ENCODE data around the gene NUDT8.
"Not testable (repeated sequence)": the region's sequence is repeated elsewhere in the genome, so short reads cannot be mapped to it uniquely, and the experiment has no call there.

Gene NUDT8

GRCh38 chr11:67641338-67642172 lies 11.8 kb upstream of the NUDT8 start:
- DNase-seq, result no peak

GRCh38 chr11:67640758-67641337 lies 11.1 kb upstream of the NUDT8 start:
- DNase-seq, result no peak

DNA sequence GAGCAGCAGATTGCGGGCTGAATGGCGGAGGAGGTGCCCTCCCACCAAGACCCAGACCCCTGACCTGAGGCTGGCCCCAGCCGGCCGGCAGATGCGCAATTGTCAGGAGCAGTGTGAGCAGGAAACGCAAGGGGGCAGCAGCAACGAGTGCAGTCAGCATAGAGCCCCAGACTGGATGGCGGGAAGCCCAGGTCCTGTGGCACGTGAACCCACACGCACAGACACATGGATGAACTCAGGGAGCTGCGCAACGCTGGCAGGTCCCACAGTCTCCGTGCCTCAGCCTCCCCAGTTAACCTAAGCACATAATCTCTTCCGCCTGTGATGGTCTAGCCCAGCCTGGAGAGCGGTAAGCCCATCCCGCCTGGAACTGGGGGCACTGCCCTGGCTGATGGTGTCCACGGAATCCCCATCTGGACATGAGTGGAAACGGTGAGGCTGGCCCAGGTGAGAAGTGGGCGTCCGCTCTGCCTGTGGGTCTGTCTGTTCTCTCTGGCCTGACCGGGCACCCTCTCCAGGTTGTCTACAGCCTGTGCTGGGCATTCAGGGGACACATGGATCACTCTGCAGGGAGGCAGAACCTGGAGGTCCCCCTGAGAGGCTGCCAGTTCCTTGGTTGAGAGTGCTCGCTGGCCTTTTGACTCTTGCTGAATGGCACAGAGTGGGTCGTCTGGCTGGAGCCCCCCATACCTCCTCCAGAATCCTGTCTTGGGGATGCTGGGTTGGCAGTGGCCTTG lies 10.5 kb upstream of the NUDT8 start:
- DNase-seq, result peak; percentile 51 to 53

DNA sequence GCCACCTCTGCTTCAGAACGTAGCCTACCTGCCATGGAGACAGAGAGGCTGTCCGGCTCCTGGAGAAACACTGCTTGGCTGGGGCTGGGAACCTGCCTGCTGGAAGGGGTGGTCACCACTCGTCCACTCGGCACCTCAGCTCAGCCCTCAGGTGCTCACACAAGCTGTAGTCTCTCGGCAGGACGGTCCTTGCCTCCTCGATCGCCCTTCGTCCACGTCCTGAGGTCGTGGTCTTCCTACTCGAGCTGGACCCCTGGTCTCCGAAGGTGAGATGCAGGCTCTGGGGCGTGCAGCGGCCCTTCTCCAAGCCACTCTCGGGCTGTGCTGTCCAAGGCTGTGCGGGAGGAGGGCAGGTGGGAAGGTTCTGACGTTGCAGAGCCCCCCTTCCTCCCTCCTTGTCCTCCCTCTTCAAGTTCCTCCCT lies 9.7 kb upstream of the NUDT8 start, which contains the start of gene TBX10:
TBX10 (minus strand) TSS at position 326 of the 422 bp plus-strand sequence; CDS start at position 35, 291 bp downstream.
- DNase-seq, result no peak

DNA sequence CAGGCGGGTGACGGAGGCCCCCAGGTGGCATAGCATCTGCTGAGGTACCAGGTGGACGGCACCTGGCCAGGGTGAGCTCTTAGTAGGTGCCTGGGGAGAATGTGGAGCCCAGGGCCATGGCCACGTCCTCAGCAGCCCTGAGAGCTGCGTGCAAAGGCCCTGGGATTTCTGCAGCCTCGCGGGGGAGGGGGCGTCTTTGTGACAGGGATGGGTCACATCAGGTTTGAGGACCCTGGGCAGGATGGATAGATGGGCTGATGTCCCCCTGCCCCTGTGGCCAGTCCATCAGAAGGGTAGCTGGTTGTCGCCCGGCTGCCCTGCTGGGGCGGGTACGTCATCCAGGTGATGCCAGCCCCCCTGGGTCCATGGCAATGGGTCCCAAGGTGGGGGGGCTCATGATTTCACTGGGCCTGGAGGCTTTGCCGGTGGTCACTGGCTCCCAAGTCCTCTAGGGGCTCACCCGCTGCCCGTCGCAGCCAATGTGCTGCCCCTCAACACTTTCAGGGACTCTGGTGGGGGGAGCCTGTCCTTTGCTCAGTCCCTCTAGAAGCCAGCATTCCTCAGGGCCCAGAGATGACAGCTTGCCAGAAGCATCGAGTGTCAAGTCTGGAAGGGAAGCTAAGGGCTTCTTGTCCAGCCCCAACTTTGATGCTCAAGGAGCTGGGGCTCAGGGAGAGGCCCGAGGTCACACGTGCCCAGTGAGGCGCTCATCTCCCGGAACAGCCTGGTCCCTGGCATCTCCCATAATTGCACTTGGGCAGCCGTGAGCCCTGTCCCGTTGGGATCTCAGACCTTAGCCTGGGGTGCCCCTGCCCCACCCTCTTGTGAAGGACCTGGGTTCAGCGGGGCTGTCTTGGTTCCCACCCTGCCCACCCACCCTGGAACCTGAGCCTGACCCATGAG lies 9.0 kb upstream of the NUDT8 start:
- DNase-seq, result no peak

GRCh38 chr11:67637441-67637840 lies 7.7 kb upstream of the NUDT8 start:
- not testable (repeated sequence) for DNase-seq

DNA sequence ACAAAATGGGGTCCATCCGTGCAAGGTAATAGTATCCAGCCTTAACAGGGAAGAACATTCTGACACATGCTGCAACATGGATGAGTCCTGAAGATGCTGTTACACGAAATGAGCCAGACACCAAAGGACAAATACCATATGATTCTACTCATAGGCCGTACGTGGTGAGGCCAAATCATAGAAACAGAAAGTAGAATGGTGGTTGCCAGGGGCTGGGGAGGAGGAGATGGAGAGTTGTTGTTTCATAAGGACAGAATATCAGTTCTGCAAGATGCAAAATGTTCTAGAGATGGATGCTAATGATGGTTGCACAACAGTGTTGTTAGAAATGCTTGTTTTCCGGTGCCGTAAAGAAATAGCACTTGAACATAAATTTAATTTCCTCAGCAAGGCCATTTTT lies 7.2 kb upstream of the NUDT8 start:
- no peak for DNase-seq

DNA sequence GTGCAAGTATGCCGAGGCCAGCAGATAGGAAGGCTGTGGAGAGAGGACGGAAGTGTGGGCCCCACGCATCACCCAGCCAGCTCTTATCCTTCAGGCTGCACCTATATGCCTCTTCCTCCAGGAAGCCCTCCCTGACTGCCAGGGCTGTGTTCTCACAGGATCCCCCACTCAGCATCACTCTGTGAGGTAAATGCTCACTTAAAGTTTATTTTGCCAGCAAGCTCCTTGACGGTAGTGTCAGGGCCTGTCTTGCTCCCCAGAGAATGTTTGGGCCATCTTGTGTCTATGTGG lies 5.4 kb upstream of the NUDT8 start:
- DNase-seq, result no peak

GRCh38 chr11:67634366-67635230 lies 4.9 kb upstream of the NUDT8 start:
- no peak for DNase-seq

DNA sequence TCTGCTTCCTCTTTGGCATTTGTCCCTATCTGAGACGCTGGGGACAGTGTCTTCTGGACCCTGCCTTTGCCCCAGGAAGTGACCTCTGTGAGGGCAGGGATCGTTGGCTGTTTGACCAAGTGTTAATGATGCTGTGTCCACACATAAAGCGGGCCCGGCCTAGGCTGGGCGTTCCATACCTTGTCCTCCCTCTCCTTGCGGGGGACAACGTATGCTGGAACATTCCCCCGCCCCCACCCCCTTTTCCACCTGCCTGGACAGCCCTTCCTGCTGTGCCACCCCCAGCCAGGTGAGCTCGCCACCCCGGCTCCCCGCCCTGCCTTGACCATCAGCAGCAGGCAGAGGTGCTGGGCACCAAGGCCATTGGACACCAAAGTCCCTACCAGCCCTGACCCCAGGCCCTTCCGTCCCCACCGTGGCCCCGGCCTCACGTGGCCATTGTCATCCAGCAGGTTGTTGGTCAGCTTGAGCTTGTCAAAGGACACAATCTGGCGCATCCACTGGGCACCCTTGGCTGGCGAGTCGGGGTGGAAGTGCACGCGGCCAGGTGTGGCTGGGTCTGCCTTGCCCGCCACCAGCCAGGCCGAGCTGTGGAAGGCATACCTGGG lies 4.1 kb upstream of the NUDT8 start:
- no peak for DNase-seq

DNA sequence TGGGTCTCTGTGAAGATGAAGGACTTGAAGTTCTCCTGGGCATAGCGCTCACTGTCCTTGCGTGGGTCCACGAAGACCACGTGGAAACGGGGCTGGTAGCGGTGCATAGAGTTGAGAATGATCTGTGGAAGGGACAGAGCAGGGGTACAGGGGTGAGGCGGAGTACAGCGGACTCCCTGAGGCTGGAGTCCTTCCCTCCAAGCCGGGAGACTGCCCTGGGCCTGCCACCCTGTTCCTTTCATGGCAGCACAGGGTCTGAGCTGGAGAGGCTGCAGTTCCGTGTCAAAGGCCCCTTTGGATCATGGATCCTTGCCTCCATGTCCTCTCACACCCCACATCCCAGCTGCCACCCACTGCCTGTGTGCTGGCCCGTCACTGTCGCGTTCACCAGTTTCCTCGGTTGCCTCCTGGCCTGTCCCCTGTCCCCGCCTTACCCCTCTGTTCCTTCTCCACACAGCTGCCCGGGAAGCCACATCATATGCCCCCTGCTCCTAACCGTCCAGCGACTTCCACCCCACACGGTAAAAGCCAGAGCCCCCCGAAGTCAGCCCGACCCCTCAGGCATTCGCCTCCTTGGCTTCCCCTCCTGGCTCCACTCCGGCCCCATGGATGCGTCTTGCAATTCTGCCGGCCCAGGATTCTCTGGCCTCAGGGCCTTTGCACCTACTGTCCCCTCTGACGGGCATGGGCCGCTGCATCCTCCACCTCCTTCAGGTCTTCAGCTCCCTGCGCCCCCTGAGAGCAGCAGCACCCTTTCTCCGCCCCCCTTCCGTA lies 3.4 kb upstream of the NUDT8 start:
- no peak for DNase-seq

DNA sequence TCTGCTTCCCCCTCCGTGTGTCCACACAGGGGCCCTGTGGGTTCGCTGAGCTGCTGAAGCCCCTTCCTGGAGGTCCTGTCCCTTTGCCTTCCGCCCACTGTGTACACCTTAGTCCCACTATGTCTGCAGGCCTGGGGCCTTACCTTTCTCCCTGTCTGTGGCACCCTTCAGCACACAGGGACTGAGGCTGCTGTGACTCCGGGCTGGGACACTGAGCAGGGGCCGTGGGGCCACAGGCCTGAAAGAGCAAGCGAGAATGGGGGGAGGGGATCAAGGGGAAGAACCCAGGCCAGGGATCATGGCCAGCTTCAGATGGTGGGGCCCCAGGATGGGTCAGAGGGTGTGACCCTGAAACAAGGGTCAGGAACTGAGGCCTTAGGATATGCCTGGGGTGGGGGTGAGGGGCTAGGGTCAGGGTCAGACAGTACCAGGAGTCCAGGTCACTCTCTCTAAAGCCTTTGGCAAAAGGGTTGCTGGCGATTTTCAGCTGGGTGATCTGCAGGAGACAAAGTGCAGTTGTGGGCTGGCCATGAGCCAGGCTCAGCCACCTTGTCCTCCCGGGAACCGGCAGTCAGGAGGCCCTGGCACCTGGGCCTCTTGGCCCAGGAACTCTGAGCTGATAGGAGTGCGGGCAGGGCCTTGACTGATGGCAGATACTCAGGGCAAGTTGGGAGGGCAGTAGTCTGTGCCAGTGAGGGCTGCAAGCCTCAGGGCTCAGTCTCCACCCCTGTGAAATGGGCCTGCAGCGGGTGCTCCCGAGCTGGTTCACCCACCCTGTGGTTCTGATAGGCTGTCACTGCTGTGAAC lies 2.6 kb upstream of the NUDT8 start:
- DNase-seq, result no peak

- no peak for DNase-seq
Measured at GRCh38 chr11:67631853-67632174, 2.1 kb upstream of the NUDT8 start.

DNA sequence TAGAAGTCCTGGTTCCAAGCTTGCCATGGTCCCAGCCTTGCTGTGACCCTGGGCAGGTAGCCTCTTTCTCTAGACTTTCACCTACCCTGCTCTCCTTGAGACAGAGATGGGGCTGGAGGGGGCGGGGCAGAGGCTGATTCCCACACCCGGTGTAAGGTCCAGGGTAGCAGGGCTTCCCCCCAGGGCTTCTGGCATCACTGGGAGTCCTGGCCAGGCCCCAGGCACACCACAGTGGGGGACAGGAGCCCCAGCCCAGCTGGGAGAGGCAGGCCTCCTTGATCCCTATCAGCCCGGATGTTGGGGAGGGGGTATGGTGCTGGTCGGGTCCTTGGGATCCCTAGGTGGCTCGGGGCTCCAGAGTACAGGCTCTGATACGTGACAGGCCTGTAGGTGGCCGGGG lies 1.7 kb upstream of the NUDT8 start:
- DNase-seq, result no peak

DNA sequence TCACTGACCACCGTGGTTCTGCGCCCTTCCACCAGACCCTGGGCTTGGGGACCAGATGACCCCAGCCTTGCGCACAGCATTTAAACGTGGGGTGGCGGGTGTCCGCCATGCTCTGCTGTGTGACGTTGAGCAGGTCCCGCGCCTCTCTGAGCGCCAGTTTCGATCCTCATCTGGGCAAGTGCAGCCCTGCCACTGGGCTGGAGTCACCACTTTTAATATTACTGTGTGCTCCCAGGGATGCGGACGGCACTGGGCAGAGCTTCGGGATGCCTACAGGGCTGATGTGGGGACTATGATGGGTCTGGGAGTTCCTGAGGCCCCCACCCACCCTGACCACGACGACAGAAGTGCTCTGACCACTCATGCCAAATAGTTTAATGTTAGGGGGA lies 1.2 kb upstream of the NUDT8 start:
- no peak for DNase-seq

GRCh38 chr11:67630228-67630942 lies 648 bp upstream of the NUDT8 start:
- peak; percentile 90 to 91 for DNase-seq

DNA sequence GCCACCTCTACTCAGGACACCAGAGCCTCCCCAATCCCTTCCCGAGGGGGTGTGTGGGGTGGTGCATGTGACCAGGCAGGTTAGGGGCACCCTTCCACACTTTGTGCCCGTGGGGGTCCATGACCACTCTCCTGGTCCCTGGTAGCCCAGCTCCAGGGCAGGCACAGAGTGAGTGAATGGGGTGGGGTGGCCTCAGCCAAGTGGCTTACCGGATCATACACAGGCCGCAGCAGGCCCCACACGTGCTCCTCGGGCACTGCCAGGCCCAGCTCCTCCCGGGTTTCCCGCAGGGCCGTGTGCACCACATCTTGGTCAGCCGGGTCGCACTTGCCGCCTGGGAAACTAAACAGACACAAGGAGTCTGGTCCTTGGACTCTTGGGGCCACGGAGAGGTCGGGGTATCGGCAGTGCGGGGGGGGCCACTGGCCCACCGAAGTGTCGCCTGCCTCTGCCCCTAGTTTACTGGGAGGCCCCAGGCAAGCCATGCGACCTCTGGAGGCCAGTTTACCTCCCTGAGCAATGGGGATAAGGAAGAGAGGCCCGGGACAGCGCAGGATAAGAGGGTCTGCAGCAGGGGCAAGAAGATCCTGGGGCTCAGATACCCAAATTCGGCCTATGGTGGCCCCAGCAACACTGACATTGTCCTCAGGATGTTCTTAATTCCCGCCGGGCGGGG lies 889 bp downstream of the NUDT8 start:
- DNase-seq, result no peak

DNA sequence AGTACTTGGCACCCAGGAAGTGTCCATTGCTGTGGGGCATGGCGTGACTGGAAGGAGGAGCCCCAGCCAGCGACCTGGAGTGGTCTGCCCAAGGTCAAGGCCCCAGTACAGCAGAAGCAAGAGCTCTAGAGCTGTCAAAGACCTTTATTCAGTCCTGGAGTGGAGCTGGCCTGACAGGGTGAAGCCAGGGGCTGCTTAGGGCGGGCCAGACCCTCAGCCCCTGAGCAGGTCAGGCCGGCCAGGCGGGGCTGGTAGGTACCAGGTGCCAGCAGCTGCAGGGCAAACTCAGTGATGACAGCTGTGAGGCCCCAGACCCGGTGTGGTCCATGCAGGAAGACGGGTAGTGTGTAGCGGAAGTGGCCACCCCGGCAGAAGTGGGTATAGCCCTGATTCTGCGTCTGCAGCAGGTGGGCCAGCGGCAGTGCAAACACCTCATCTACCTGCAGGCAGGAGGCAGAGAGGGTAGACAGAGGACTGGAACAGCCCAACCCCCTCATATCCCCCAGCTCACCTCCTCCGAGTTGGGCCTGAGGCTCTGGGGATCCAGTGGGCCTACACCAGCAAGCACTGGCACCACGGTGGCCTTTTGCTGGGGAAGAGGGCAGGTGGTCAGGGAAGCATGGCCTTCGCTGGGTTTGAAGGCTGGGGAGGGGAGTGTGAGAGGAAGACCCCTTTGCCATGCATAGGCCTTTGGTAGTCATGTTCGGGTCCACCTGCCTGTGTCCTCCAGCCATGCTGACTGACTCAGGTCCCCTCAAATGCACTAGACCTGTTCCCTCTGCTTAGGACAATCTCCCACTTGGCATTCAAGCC lies 1.7 kb downstream of the NUDT8 start:
- no peak for DNase-seq
